Epithelial cell of proximal tubule (primary cell): ENCODE results near the gene SIDT2. TPM values are rescaled to one million over a fixed set of nuclear protein-coding genes. Genes with fewer than 3 reads are reported as not detected.
"Not testable (repeated sequence)": the region's sequence is repeated elsewhere in the genome, so short reads cannot be mapped to it uniquely, and the experiment has no call there.

Source experiments
- DNase-seq: peaks from one replicate; pipeline ENCODE4 v3.0.0-alpha.2; 2011; ENCODE audit warnings: low read depth
- H3K4me3 ChIP-seq: 2 replicates; pipeline ENCODE4 v1.5.1; 2011; ENCODE audit warnings: low read depth, mild to moderate bottlenecking, low read length
- total RNA-seq: library from RNA; depleted of rRNA; stranded (reverse); fragments of >200 nt; gene quantifications from 2 replicates; pipeline ENCODE4 v1.2.3, GENCODE V29; 2015
- TF ChIP-seq, protein P1 (sequence below): conservative IDR thresholded peaks from 2 replicates; pipeline ENCODE4 v1.5.1; 2012; ENCODE audit warnings: low read depth, mild to moderate bottlenecking, low read length

Gene SIDT2
- total RNA-seq, 1 donor from 2014 or later = 12.2 TPM

DNA sequence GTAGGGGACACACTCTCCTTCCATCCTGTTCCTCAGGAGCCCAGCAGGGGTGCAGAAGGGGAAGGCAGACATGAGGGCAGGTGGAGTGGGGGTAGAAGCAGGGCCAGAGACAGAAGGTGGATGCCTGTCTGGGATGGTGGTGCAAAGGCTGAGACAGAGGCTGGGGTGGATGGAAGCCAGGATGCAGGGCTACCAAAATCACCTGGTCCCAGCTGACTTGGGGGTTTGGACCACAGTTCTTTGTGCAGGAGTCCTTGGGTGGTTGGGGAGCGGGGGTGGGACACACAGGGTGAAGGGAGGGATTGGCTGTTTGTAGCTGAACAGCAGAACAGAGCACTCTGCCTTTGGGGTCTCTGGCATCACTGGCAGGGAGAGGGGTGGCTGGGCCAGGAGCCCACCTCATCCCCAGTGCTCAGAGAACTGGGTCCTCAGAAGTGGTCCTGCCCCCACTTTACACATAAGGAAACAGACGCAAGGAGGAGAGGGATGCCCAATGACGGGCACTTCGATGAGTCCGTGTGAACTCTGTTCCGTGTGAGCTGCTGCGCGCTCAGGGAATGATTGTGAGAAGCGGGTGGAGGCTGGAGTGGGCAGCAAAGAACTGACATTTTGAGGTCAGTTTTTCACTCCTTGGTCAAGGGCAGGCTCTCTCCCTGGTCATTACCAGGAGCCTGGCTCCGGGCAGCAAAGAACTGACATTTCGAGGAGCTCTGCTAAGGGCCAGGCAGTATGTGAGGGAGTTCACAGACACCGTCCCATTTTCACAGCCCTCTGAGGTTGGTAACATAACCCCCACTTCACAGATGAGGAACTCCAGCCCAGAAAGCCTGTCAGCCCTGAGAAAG, 22.5 kb downstream of the SIDT2 start:
- DNase-seq = no peak
- TF ChIP-seq, protein P1, sequence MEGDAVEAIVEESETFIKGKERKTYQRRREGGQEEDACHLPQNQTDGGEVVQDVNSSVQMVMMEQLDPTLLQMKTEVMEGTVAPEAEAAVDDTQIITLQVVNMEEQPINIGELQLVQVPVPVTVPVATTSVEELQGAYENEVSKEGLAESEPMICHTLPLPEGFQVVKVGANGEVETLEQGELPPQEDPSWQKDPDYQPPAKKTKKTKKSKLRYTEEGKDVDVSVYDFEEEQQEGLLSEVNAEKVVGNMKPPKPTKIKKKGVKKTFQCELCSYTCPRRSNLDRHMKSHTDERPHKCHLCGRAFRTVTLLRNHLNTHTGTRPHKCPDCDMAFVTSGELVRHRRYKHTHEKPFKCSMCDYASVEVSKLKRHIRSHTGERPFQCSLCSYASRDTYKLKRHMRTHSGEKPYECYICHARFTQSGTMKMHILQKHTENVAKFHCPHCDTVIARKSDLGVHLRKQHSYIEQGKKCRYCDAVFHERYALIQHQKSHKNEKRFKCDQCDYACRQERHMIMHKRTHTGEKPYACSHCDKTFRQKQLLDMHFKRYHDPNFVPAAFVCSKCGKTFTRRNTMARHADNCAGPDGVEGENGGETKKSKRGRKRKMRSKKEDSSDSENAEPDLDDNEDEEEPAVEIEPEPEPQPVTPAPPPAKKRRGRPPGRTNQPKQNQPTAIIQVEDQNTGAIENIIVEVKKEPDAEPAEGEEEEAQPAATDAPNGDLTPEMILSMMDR = no peak
- no peak overlapping the region for H3K4me3 ChIP-seq

DNA sequence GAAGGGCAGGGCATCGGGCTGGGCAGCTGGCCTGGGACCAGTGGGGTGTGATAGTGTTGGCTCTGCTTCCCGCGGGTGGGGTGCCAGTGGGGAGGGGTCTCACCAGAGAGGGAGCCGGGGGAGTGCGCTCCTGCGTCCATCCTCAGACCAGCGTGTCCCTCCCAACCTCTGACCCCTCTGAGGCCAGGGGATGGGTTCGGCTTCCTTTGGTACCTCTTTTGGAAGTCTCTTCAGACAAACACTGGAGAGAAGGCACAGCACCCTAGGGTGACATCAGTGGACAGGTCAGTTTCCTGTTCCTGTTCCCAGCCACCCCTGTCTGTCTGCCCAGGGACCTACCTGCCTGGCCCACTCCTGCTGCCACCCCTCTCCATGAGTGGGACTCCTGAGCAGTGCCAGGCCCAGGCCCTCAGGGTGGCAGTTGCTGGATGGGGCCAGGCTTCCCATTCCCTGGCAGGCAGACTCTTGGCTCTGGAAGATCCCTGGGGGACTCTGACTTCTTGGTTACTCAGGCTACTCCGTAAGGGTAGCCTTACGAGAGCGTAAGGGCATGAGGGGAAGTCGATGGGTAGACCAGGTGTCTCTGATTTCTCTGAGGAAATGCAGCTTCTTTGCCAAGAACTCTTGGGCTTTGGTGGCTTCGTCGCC, 23.2 kb downstream of the SIDT2 start:
- DNase-seq = no peak
- no peak overlapping the region for H3K4me3 ChIP-seq
- TF ChIP-seq, protein P1 = no peak

DNA sequence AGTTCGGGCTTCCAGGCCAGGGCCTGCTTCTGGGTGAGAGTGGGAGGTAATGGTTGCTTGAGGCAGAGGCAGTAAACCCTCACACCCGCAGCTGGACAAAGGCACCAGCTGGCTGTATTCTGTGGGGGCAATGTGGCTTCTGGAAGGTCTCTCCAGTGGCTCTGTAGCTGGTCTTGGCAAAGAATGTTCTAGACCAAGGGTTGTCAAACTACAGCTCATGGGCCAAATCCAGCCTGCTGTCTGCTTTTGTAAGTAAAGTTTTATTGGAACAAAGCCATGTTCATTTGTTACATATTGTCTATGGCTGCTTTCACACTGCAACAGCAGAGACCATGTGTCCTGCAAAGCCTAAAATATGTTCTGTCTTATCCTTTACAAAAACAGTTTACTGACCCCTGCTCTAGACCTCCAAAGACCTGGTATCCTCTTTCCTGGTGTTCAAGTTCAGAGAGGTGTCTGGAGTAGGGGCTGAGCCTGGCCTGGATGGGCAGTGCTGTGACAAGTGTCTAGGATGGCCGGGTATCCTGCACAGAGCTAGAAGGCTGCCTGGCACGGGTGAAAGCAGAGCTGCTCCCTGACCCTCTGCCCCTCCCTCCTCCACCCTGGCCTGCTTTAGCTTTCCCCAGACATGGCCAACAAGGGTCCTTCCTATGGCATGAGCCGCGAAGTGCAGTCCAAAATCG, 24.0 kb downstream of the SIDT2 start:
- no peak for DNase-seq
- no peak overlapping the region for H3K4me3 ChIP-seq
- TF ChIP-seq, protein P1 = no peak

DNA sequence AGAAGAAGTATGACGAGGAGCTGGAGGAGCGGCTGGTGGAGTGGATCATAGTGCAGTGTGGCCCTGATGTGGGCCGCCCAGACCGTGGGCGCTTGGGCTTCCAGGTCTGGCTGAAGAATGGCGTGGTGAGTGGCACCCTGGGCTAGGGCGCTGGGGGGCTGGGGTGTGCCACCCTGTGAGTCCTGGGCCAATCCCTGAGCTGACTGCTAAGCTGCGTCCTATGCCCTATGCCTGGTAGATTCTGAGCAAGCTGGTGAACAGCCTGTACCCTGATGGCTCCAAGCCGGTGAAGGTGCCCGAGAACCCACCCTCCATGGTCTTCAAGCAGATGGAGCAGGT, 24.5 kb downstream of the SIDT2 start:
- DNase-seq = no peak
- TF ChIP-seq, protein P1 = no peak
- no peak overlapping the region for H3K4me3 ChIP-seq

DNA sequence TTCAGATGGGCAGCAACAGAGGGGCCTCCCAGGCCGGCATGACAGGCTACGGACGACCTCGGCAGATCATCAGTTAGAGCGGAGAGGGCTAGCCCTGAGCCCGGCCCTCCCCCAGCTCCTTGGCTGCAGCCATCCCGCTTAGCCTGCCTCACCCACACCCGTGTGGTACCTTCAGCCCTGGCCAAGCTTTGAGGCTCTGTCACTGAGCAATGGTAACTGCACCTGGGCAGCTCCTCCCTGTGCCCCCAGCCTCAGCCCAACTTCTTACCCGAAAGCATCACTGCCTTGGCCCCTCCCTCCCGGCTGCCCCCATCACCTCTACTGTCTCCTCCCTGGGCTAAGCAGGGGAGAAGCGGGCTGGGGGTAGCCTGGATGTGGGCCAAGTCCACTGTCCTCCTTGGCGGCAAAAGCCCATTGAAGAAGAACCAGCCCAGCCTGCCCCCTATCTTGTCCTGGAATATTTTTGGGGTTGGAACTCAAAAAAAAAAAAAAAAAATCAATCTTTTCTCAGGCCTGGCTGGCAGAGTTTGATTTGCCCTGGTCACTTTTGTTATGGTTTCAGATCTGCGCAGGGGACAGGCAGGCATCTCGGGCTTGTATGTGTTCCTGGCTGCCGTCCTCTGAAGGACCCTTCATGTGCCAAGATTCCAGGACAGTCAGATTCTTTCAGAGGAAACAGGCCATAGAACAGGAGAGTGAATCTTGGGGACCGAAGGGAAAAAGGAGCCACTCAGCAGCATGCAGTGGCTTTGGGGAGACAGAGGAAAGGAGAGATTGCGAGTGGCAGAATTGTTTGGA, 25.9 kb downstream of the SIDT2 start:
- DNase-seq = no peak
- H3K4me3 ChIP-seq = no peak overlapping the region
- TF ChIP-seq, protein P1 = no peak

DNA sequence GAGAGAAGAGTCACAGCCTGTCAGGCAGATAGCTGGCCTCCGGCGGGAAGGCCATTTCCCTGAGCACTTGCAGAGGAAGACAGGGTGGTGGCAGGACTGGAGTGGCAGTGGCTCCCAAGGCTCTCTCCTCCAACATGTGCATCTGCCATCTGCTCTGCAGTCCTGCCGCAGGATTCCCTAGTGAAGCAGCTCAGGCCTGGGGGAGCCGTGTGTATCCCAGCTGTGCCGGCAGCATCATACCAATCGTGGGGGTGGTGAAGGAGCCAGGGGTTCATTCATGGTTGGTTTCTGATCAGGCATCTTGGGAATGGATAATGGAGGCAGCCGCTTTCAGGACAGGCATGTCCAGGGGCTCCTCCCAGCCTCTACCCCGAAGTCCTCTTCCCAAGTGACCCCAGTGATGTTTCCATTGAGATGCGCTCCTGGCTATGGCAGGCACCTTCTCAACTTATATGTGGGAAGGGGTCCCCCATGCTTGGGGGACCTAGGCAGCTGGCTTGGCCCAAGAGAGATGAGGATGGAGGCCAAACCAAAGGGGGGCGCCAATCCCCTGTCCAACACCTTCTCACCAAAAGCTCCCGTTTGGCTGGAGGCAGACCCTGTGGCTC, 26.8 kb downstream of the SIDT2 start:
- no peak for DNase-seq
- TF ChIP-seq, protein P1 = no peak
- no peak overlapping the region for H3K4me3 ChIP-seq

DNA sequence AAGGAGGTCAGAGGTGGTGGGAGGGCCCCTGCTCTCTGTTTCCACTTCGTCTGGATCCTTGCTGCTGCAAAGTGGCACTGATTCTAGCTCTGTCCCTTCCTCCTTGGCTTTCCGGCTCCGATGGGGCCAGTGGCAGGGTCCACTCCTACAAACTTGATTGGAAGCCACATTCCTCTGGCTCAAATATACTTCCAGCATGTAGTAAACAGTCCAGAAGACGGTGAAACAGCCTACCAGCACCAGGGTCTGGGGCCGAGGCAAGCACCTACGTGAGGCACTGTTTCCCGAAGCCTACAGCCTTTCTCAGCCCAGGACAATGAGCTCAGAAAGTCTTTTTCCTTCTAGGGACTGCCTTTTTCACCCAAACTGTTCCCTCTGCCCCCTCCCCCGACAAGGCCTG, 27.6 kb downstream of the SIDT2 start:
- DNase-seq, H3K4me3 ChIP-seq: not testable (repeated sequence)

DNA sequence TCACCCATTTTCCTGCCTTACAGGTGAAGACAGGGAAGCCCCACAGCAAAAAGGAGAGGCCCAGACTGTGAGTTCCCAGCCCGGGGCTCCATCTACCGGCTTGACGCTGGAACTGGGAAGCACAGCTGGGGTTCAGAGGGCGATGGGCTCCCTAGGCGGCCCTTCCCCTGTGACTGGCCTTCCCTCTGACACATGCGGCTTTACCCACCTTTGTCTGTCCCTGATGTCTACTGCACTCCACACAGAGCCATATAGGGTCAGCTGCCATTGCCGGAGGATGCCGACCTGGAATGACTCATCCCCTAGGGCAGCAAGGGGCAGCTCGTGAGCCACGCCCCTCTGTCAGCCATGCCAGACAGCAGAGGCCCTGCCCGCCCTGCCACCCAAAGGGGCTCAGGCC, 28.3 kb downstream of the SIDT2 start:
- DNase-seq, H3K4me3 ChIP-seq: not testable (repeated sequence)

DNA sequence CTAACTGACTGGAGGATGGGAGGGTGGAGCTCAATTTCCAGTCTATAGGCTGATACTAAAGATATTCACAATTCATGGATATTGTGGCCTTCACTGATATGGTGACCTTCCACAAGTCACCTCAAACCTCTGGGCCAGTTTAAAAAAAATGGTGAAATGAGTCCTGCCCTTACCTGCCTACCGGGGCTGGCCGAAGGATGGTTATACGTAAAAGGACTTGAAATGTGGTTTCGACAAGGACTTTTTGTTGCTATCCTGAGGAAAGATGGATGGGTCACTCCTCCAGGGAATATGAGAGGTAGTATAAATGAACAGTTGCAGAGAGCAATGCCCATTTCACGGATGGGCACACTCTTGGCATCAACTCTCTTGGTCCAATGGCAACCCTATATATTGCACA, 28.9 kb downstream of the SIDT2 start:
- not testable (repeated sequence) for H3K4me3 ChIP-seq

DNA sequence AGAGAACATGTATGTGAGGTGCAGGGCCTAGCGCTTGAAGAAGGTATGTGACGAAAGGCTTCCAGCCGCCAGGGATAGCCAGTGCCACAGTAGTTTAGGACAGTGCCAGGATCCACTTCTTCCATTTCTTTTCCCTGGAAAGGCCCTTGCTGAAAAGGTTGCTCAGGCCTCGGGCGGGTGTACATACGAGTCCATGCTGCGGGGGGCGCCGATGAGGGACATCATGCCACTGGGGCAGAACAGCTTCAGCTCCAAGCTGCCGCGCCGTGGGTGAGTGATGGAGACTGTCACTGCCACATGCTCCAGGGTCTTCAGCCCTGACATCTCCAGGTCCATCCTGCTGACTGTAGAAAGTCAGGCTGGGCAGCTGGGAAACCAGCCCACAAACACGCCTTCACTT, 30.2 kb downstream of the SIDT2 start:
- not testable (repeated sequence) for H3K4me3 ChIP-seq, DNase-seq

More for the DNA sequence above, 28.9 kb downstream of the SIDT2 start:
- DNase-seq = not testable (repeated sequence)
